GM12892 (cell line): ENCODE measurements around the gene KHK.
"Not testable (repeated sequence)": the region's sequence is repeated elsewhere in the genome, so short reads cannot be mapped to it uniquely, and the experiment has no call there.

Experiments used
- DNase-seq: peaks from one replicate; pipeline ENCODE4 v3.0.0; 2011; ENCODE audit not compliant: insufficient read length
- FAIRE-seq: peaks from 2 replicates; lab custom pipeline; 2011; peaks lifted over from hg19 to GRCh38; lab: Jason Lieb, UNC
- POLR2A ChIP-seq: IDR thresholded peaks from 2 replicates; pipeline ENCODE4 v1.6.1; 2011; ENCODE audit warnings: low read depth, low read length, control low read depth
- POLR2AphosphoS5 ChIP-seq: IDR thresholded peaks from 2 replicates; pipeline ENCODE4 v1.6.1; 2011; ENCODE audit warnings: low read depth, low read length, control low read depth
- TAF1 ChIP-seq: IDR thresholded peaks from 2 replicates; pipeline ENCODE4 v1.6.1; 2011; ENCODE audit warnings: low read depth, mild to moderate bottlenecking, control low read depth, low read length, borderline replicate concordance

The KHK gene

GRCh38 chr2:27094353-27094984 lies 7.9 kb downstream of the KHK start:
- FAIRE-seq (no peak), DNase-seq (no peak)
- no peak for TF ChIP-seq POLR2AphosphoS5
- no peak for TF ChIP-seq TAF1
- no peak for TF ChIP-seq POLR2A

- FAIRE-seq = no peak
- no peak for DNase-seq
- no peak for TF ChIP-seq POLR2AphosphoS5
Measured at GRCh38 chr2:27095427-27095744, 8.8 kb downstream of the KHK start.

- DNase-seq (peak; percentile 81), FAIRE-seq (peak; percentile 89)
- no peak for TF ChIP-seq POLR2AphosphoS5
- no peak for TF ChIP-seq TAF1
- TF ChIP-seq POLR2A = no peak
Measured at GRCh38 chr2:27095745-27096651, 9.4 kb downstream of the KHK start.

GRCh38 chr2:27096748-27097297 lies 10.3 kb downstream of the KHK start:
- DNase-seq = no peak
- no peak for FAIRE-seq
- no peak for TF ChIP-seq TAF1
- no peak for TF ChIP-seq POLR2AphosphoS5
- TF ChIP-seq POLR2A = no peak

- no peak for FAIRE-seq
- DNase-seq = no peak
- TF ChIP-seq TAF1 = no peak
- TF ChIP-seq POLR2A = no peak
- no peak for TF ChIP-seq POLR2AphosphoS5
Measured at GRCh38 chr2:27097341-27097740, 10.8 kb downstream of the KHK start.

- DNase-seq = no peak
- no peak for FAIRE-seq
- TF ChIP-seq TAF1 (no peak), POLR2A (no peak), POLR2AphosphoS5 (no peak)
Measured at GRCh38 chr2:27099334-27099955, 12.9 kb downstream of the KHK start.

- DNase-seq (no peak), FAIRE-seq (no peak)
- TF ChIP-seq POLR2A (no peak), TAF1 (no peak), POLR2AphosphoS5 (no peak)
Measured at GRCh38 chr2:27100036-27100435, 13.5 kb downstream of the KHK start.

GRCh38 chr2:27102329-27102728 lies 15.8 kb downstream of the KHK start:
- FAIRE-seq (no peak), DNase-seq (no peak)
- TF ChIP-seq POLR2A (no peak), POLR2AphosphoS5 (no peak), TAF1 (no peak)

- FAIRE-seq (no peak), DNase-seq (no peak)
- TF ChIP-seq POLR2A (no peak), POLR2AphosphoS5 (no peak), TAF1 (no peak)
Measured at GRCh38 chr2:27105981-27106380, 19.4 kb downstream of the KHK start.

- TF ChIP-seq TAF1 (no peak), POLR2A (no peak), POLR2AphosphoS5 (no peak)
- DNase-seq = no peak
- FAIRE-seq = no peak
Measured at GRCh38 chr2:27108221-27108620, 21.6 kb downstream of the KHK start.

- DNase-seq (no peak), FAIRE-seq (no peak)
- TF ChIP-seq TAF1 (no peak), POLR2AphosphoS5 (no peak), POLR2A (no peak)
Measured at GRCh38 chr2:27109083-27109482, 22.5 kb downstream of the KHK start.

- not testable (repeated sequence) for DNase-seq, FAIRE-seq
Measured at GRCh38 chr2:27110603-27111352, 24.2 kb downstream of the KHK start.

- DNase-seq, FAIRE-seq: not testable (repeated sequence)
Measured at GRCh38 chr2:27111392-27112078, 25.0 kb downstream of the KHK start.
